NB4 (cell line): ENCODE data around the gene KPNA6.
A peak's percentile ranks its signal among the peaks of the same experiment; 100 is the strongest.

ENCODE experiments used
- DNase-seq: peaks from one replicate; pipeline ENCODE4 v3.0.0; 2010; ENCODE audit warnings: low read depth
- H3K4me3 ChIP-seq: one replicate; pipeline ENCODE4 v1.5.1; 2011; ENCODE audit warnings: mild to moderate bottlenecking, low read depth, low read length, moderate library complexity
- CTCF ChIP-seq: IDR thresholded peaks from one replicate; pipeline ENCODE4 v1.5.1; 2012; ENCODE audit warnings: low read depth, low read length
- MAX ChIP-seq: IDR thresholded peaks from 2 replicates; pipeline ENCODE4 v1.6.1; 2011; ENCODE audit warnings: low read depth, low read length
- MYC ChIP-seq: IDR thresholded peaks from 2 replicates; pipeline ENCODE4 v1.6.1; 2011; ENCODE audit warnings: low read depth, low read length
- POLR2A ChIP-seq: IDR thresholded peaks from 2 replicates; pipeline ENCODE4 v1.6.1; 2011; ENCODE audit warnings: mild to moderate bottlenecking; ENCODE audit not compliant: insufficient read length; ENCODE audit errors: extremely low read depth

The KPNA6 gene

GRCh38 chr1:32180186-32181060 is 72.6 kb downstream of the KPNA6 start:
- TF ChIP-seq POLR2A (no peak), MYC (no peak)
- peak; percentile 62 for DNase-seq
- peak overlapping the region; percentile 91 for H3K4me3 ChIP-seq

GRCh38 chr1:32181065-32181464 is 73.2 kb downstream of the KPNA6 start:
- TF ChIP-seq MYC: no peak
- DNase-seq: no peak
- peak overlapping the region; percentile 91 for H3K4me3 ChIP-seq

- DNase-seq: no peak
- peak overlapping the region; percentile 91 for H3K4me3 ChIP-seq
- TF ChIP-seq MAX (no peak), MYC (no peak), CTCF (no peak)
Measured at GRCh38 chr1:32181563-32181962, 73.7 kb downstream of the KPNA6 start.

- TF ChIP-seq CTCF (no peak), MYC (no peak), POLR2A (no peak), MAX (no peak)
- no peak for DNase-seq
- peak overlapping the region; percentile 91 for H3K4me3 ChIP-seq
Measured at GRCh38 chr1:32182060-32182459, 74.2 kb downstream of the KPNA6 start.

GRCh38 chr1:32184650-32185049 is 76.8 kb downstream of the KPNA6 start:
- no peak for DNase-seq
- H3K4me3 ChIP-seq: peak overlapping the region; percentile 13
- TF ChIP-seq MAX (no peak), MYC (no peak), POLR2A (no peak), CTCF (no peak)

- no peak overlapping the region for H3K4me3 ChIP-seq
- peak; percentile 32 for DNase-seq
- no peak for TF ChIP-seq MYC
- TF ChIP-seq MAX: no peak
- no peak for TF ChIP-seq CTCF
- TF ChIP-seq POLR2A: no peak
Measured at GRCh38 chr1:32186077-32186476, 78.2 kb downstream of the KPNA6 start.

- H3K4me3 ChIP-seq: no peak overlapping the region
- no peak for TF ChIP-seq MAX
- no peak for TF ChIP-seq CTCF
- no peak for TF ChIP-seq POLR2A
- TF ChIP-seq MYC: no peak
- no peak for DNase-seq
Measured at GRCh38 chr1:32186491-32186890, 78.6 kb downstream of the KPNA6 start.
